PC-3 (cell line): Measurements from ENCODE around the gene USP14. TPM values are rescaled to one million over a fixed set of nuclear protein-coding genes. Genes with fewer than 3 reads are reported as not detected.
A peak's percentile ranks its signal among the peaks of the same experiment; 100 is the strongest.

Experiments used
- ATAC-seq: fragments of 200-7000 bp; cut with Tn5 transposase; 2 replicates; pipeline ENCODE4 v1.9.1; 2020; ENCODE audit warnings: mild to moderate bottlenecking, moderate library complexity
- BruUV-seq: library from RNA; stranded (reverse); fragments of 400-500 nt; replicated peaks from 2 replicates; lab custom pipeline; 2021; lab: Mats Ljungman, UMichigan
- CTCF ChIA-PET: fragments of 300-600 bp; sonication (Branson Sonifier 250); formaldehyde crosslinking; loops from one replicate; lab custom pipeline; 2022; ENCODE audit warnings: antibody characterized with exemption; lab: Charles Lee
- POLR2A ChIA-PET: fragments of 300-600 bp; sonication (Branson Sonifier 250); formaldehyde crosslinking; loops from one replicate; lab custom pipeline; 2022; ENCODE audit warnings: antibody characterized with exemption; ENCODE audit not compliant: unreplicated experiment; lab: Charles Lee
- DNase-seq: peaks from one replicate; pipeline ENCODE4 v3.0.0-alpha.2; 2015
- H2AFZ ChIP-seq: fragments of 300-600 bp; sonication (generic); 2 replicates; pipeline ENCODE4 v1.6.0; 2016; ENCODE audit warnings: antibody characterized with exemption, low read length
- H3F3A ChIP-seq: fragments of 300-600 bp; sonication (generic); one replicate; pipeline ENCODE4 v1.6.0; 2017; ENCODE audit warnings: antibody characterized with exemption, low read length, control low read depth, mild to moderate bottlenecking; ENCODE audit not compliant: unreplicated experiment
- H3K27ac ChIP-seq: fragments of 300-600 bp; sonication (generic); 2 replicates; pipeline ENCODE4 v1.5.1; 2016; ENCODE audit warnings: mild to moderate bottlenecking, low read length
- H3K27me3 ChIP-seq: fragments of 300-600 bp; sonication (generic); 2 replicates; pipeline ENCODE4 v1.6.1; 2016; ENCODE audit warnings: low read length, mixed read lengths
- H3K36me3 ChIP-seq: fragments of 300-600 bp; sonication (generic); 2 replicates; pipeline ENCODE4 v1.6.1; 2016; ENCODE audit warnings: low read depth, mixed run types, low read length, mixed read lengths
- H3K4me1 ChIP-seq: fragments of 300-600 bp; sonication (generic); 2 replicates; pipeline ENCODE4 v1.5.1; 2016; ENCODE audit warnings: low read length; ENCODE audit not compliant: insufficient read depth
- H3K4me2 ChIP-seq: fragments of 300-600 bp; sonication (generic); 2 replicates; pipeline ENCODE4 v1.6.0; 2016; ENCODE audit warnings: low read length
- H3K4me3 ChIP-seq: fragments of 300-600 bp; sonication (generic); 2 replicates; pipeline ENCODE4 v1.5.1; 2016; ENCODE audit warnings: mild to moderate bottlenecking, low read length, mixed read lengths
- H3K79me2 ChIP-seq: fragments of 300-600 bp; sonication (generic); 2 replicates; pipeline ENCODE4 v1.6.1; 2017; ENCODE audit warnings: low read length, mixed read lengths
- H3K9ac ChIP-seq: fragments of 300-600 bp; sonication (generic); 2 replicates; pipeline ENCODE4 v1.6.0; 2016; ENCODE audit warnings: mild to moderate bottlenecking, low read length
- H3K9me2 ChIP-seq: fragments of 300-600 bp; sonication (generic); replicated peaks from 2 replicates; pipeline ENCODE4 v1.6.1; 2016; ENCODE audit warnings: mixed run types, low read length, mixed read lengths
- H3K9me3 ChIP-seq: fragments of 300-600 bp; sonication (generic); 2 replicates; pipeline ENCODE4 v1.6.1; 2016; ENCODE audit warnings: low read length, mixed read lengths
- H4K20me1 ChIP-seq: fragments of 300-600 bp; sonication (generic); 2 replicates; pipeline ENCODE4 v1.6.1; 2016; ENCODE audit warnings: low read length, mixed read lengths
- EZH2 ChIP-seq: fragments of 300-600 bp; sonication (generic); IDR thresholded peaks from one replicate; pipeline ENCODE4 v1.6.1; 2017; ENCODE audit warnings: antibody characterized with exemption, mild to moderate bottlenecking, low read length; ENCODE audit not compliant: unreplicated experiment
- EZH2phosphoT487 ChIP-seq: fragments of 300-600 bp; sonication (generic); IDR thresholded peaks from 2 replicates; pipeline ENCODE4 v1.6.1; 2018; ENCODE audit warnings: mild to moderate bottlenecking, antibody characterized with exemption, low read length, borderline replicate concordance
- intact Hi-C: fragments of 100-400 bp; cut with micrococcal nuclease; formaldehyde crosslinking; loops from 2 replicates; pipeline ENCODE4 v1.9.0; 2023
- total RNA-seq: library from RNA; depleted of rRNA; stranded (reverse); fragments of >200 nt; gene quantifications from 2 replicates; pipeline ENCODE4 v1.2.3, GENCODE V29; 2014
- TF ChIP-seq, protein P1 (sequence below): fragments of 300-600 bp; sonication (generic); conservative IDR thresholded peaks from 2 replicates; pipeline ENCODE4 v1.5.1; 2017; ENCODE audit warnings: antibody characterized with exemption, low read depth, mild to moderate bottlenecking, low read length

USP14 gene
- total RNA-seq, 1 experiment from 2014 or later, result 30.7 TPM

DNA sequence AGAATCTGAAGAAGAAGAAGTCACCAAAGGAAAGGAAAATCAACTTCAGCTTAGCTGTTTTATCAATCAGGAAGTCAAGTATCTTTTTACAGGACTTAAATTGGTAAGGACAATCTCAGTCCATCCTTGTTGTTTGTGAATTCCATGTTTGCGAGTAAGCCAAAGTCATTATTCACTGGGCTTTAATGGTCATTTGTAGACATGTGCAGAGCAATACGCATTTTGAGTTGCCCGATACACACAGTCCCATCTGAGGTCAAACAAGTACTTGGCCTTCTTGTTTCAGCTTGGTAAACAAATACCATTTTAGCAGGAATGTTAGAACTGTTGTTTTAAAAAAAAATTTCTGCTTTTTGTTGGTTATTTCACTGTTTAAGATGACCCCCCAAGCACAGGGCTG is 40.9 kb downstream of the USP14 start:
- no peaks in the 10 kb centered on the region for H3K27me3 ChIP-seq
- intact Hi-C loops, result loop anchor here (1.0 kb wide), 1 partner anchor 8 kb away; no protein-coding TSS in a partner anchor
- CTCF ChIA-PET, result interaction anchor here (0.6 kb wide), 1 partner anchor 98 kb away, joined by 3 read pairs; no protein-coding TSS in a partner anchor

DNA sequence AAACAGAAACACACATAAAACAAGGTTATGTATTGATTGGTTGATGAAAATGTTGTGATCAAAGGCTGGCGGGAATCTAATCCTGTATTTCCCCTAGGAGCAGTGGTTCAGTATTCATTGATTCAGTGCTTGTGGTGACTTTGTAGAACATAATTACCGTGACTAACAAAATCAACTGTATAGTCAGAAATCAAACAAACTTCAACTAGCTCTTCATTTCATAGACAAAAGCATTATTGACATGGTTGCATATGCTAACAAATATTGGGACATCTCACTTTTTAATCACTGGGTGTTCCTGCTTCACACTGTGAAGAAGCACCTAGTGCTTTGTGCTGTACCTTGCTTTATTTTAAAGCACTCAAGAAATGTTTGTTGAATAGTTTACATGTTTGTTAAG is 41.4 kb downstream of the USP14 start:
- ChIA-PET POLR2A (interaction anchor here (0.8 kb wide), 1 partner anchor 10 kb away, joined by 10 read pairs; no protein-coding TSS in a partner anchor), CTCF (interaction anchor here (0.6 kb wide), 1 partner anchor 98 kb away, joined by 3 read pairs; no protein-coding TSS in a partner anchor)
- intact Hi-C loops, result loop anchor here (1.0 kb wide), 1 partner anchor 8 kb away; no protein-coding TSS in a partner anchor
- Histone ChIP-seq H3K36me3 (peaks cover 69% of the 10 kb centered on the region), H2AFZ (no peak overlapping the region), H3K27me3 (no peaks in the 10 kb centered on the region), H3K79me2 (peaks cover 5% of the 10 kb centered on the region), H3K4me1 (peaks cover 10% of the 10 kb centered on the region), H3K9me3 (no peaks in the 10 kb centered on the region), H3K4me2 (0 out of 2 replicates have a peak overlapping the region, but pooled peaks have one; percentile 1), H3K9ac (no peak overlapping the region), H3K9me2 (no peaks in the 10 kb centered on the region), H3F3A (peaks cover 3% of the 10 kb centered on the region), H4K20me1 (peaks cover 7% of the 10 kb centered on the region; the same call in 1 of the 2 replicates), H3K4me3 (no peak overlapping the region), H3K27ac (peak overlapping the region; percentile 66)
- DNase-seq (peak; percentile 64), ATAC-seq (peak; percentile 94)
- TF ChIP-seq, protein P1, sequence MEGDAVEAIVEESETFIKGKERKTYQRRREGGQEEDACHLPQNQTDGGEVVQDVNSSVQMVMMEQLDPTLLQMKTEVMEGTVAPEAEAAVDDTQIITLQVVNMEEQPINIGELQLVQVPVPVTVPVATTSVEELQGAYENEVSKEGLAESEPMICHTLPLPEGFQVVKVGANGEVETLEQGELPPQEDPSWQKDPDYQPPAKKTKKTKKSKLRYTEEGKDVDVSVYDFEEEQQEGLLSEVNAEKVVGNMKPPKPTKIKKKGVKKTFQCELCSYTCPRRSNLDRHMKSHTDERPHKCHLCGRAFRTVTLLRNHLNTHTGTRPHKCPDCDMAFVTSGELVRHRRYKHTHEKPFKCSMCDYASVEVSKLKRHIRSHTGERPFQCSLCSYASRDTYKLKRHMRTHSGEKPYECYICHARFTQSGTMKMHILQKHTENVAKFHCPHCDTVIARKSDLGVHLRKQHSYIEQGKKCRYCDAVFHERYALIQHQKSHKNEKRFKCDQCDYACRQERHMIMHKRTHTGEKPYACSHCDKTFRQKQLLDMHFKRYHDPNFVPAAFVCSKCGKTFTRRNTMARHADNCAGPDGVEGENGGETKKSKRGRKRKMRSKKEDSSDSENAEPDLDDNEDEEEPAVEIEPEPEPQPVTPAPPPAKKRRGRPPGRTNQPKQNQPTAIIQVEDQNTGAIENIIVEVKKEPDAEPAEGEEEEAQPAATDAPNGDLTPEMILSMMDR, result no peak
- TF ChIP-seq EZH2phosphoT487 (no peak), EZH2 (no peak)
- BruUV-seq, result no TSS peak

More for the DNA sequence above, 40.9 kb downstream of the USP14 start:
- peaks cover 6% of the 10 kb centered on the region for H3K79me2 ChIP-seq
- no peak overlapping the region for H3K4me2 ChIP-seq
- ATAC-seq (peak; percentile 23), DNase-seq (no peak)
- H3K9me2 ChIP-seq, result no peaks in the 10 kb centered on the region
- no TSS peak for BruUV-seq
- peaks cover 7% of the 10 kb centered on the region; the same call in 1 of the 2 replicates for H4K20me1 ChIP-seq
- peak overlapping the region; percentile 66 for H3K27ac ChIP-seq
- POLR2A ChIA-PET, result interaction anchor here (0.8 to 1.0 kb wide), 2 partner anchors 10 to 41 kb away, joined by 3 to 10 read pairs; partner anchors contain the start of gene USP14
- H3K9me3 ChIP-seq, result no peaks in the 10 kb centered on the region
- no peak for TF ChIP-seq EZH2phosphoT487
- TF ChIP-seq, protein P1, result no peak
- TF ChIP-seq EZH2, result no peak
- peaks cover 10% of the 10 kb centered on the region for H3K4me1 ChIP-seq
- no peak overlapping the region for H3K4me3 ChIP-seq
- H3K36me3 ChIP-seq, result peaks cover 63% of the 10 kb centered on the region
- no peak overlapping the region for H2AFZ ChIP-seq
- H3F3A ChIP-seq, result peaks cover 3% of the 10 kb centered on the region
- H3K9ac ChIP-seq, result no peak overlapping the region

DNA sequence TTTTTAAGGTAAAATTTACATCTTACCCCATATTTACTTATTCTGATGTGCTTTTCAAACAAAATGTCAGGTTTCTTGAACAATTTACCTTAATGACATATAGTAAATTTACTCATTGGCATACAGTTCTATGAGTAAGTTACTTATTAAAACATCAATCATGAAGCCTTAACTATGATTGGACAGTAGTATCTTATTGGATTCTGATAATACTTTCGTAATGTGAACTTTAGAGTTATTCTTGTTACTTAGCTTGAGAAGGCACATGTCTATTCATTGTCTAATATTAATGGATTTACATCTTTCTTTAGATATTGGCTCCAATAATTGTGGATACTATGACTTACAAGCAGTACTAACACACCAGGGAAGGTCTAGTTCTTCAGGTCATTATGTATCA is 51.7 kb downstream of the USP14 start:
- Histone ChIP-seq H3K4me2 (no peak overlapping the region), H3K36me3 (peaks cover 74% of the 10 kb centered on the region), H2AFZ (no peak overlapping the region), H3K79me2 (0 out of 2 replicates have a peak, but pooled peaks cover 4% of the 10 kb centered on the region), H3K27ac (no peak overlapping the region), H3K4me3 (no peak overlapping the region), H3K4me1 (no peaks in the 10 kb centered on the region), H3K9me3 (no peaks in the 10 kb centered on the region), H3K9ac (no peak overlapping the region), H4K20me1 (no peaks in the 10 kb centered on the region), H3K27me3 (no peaks in the 10 kb centered on the region), H3K9me2 (no peaks in the 10 kb centered on the region), H3F3A (no peaks in the 10 kb centered on the region)
- BruUV-seq, result no TSS peak
- ATAC-seq (no peak), DNase-seq (no peak)
- intact Hi-C loops, result no loop called here
- ChIA-PET POLR2A (no interaction called here), CTCF (no interaction called here)
- TF ChIP-seq, protein P1, result no peak
- TF ChIP-seq EZH2 (no peak), EZH2phosphoT487 (no peak)
